HEK293 (cell line): Measurements from ENCODE around the gene C3orf52.

Source experiments
- CTCF ChIA-PET: fragments of 350-600 bp; formaldehyde crosslinking; extraction: SDS; loops from one replicate; lab custom pipeline; 2021; ENCODE audit warnings: antibody characterized with exemption; lab: Yijun Ruan, JAX
- POLR2A ChIA-PET: fragments of 300-600 bp; formaldehyde crosslinking; extraction: SDS; loops from one replicate; lab custom pipeline; 2020; ENCODE audit warnings: antibody characterized with exemption, inconsistent platforms; lab: Yijun Ruan, JAX
- H3K27ac ChIP-seq: fragments of 200-500 bp; sonication (Bioruptor generic); 2 replicates; pipeline ENCODE4 v1.5.1; 2014; ENCODE audit warnings: low read depth, low read length, control low read depth, inconsistent platforms; ENCODE audit errors: extremely low read depth
- H3K36me3 ChIP-seq, 2 experiments: fragments of 200-500 bp in 1 of 2; sonication (Bioruptor generic) in 1 of 2; 1 replicate in 1 of 2; 2 replicates in 1 of 2; pipeline ENCODE4 v1.5.1; 2014 to 2017; ENCODE audit warnings: inconsistent platforms in 2 of 2, low read length in 2 of 2; ENCODE audit not compliant: control insufficient read depth in 2 of 2, insufficient read depth in 1 of 2
- H3K4me1 ChIP-seq: fragments of 200-500 bp; sonication (Bioruptor generic); 2 replicates; pipeline ENCODE4 v1.5.1; 2014; ENCODE audit warnings: mild to moderate bottlenecking, low read length, inconsistent platforms; ENCODE audit not compliant: control insufficient read depth, insufficient read depth
- H3K4me3 ChIP-seq: 2 replicates; pipeline ENCODE4 v1.5.1; 2011; ENCODE audit warnings: low read depth, mild to moderate bottlenecking, control low read depth, low read length, moderate library complexity
- H3K9me3 ChIP-seq: fragments of 200-500 bp; sonication (Bioruptor generic); 2 replicates; pipeline ENCODE4 v1.5.1; 2014; ENCODE audit warnings: low read depth, low read length, inconsistent platforms; ENCODE audit not compliant: control insufficient read depth, insufficient read depth
- GLIS1 ChIP-seq: fragments of 450-650 bp; formaldehyde crosslinking; IDR thresholded peaks from 2 replicates; pipeline ENCODE4 v1.5.1; 2016; ENCODE audit warnings: missing biosample characterization, missing genetic modification characterization
- HOXA7 ChIP-seq: sonication (generic); formaldehyde crosslinking; IDR thresholded peaks from 2 replicates; pipeline ENCODE4 v1.8.1; 2022; ENCODE audit warnings: missing genetic modification reagents, borderline replicate concordance
- HOXC10 ChIP-seq: sonication (generic); formaldehyde crosslinking; IDR thresholded peaks from 2 replicates; pipeline ENCODE4 v1.8.1; 2023; ENCODE audit warnings: mild to moderate bottlenecking, missing genetic modification reagents
- HOXD13 ChIP-seq: sonication (generic); formaldehyde crosslinking; IDR thresholded peaks from 2 replicates; pipeline ENCODE4 v1.8.0; 2022; ENCODE audit warnings: missing genetic modification reagents, borderline replicate concordance
- TCF7L2 ChIP-seq: IDR thresholded peaks from 2 replicates; pipeline ENCODE4 v1.6.1; 2011; ENCODE audit warnings: low read depth, mild to moderate bottlenecking, inconsistent platforms, low read length, moderate library complexity, borderline replicate concordance
- YY2 ChIP-seq: fragments of 450-650 bp; formaldehyde crosslinking; IDR thresholded peaks from 2 replicates; pipeline ENCODE4 v1.5.1; 2016; ENCODE audit warnings: missing biosample characterization, missing genetic modification characterization
- ZBTB7A ChIP-seq: fragments of 450-650 bp; formaldehyde crosslinking; IDR thresholded peaks from 2 replicates; pipeline ENCODE4 v1.5.1; 2016; ENCODE audit warnings: low read depth, missing biosample characterization, missing genetic modification characterization
- ZNF114 ChIP-seq: fragments of 450-650 bp; formaldehyde crosslinking; IDR thresholded peaks from 2 replicates; pipeline ENCODE4 v1.5.0; 2017; ENCODE audit warnings: missing biosample characterization, missing genetic modification characterization
- ZNF169 ChIP-seq: fragments of 450-650 bp; formaldehyde crosslinking; IDR thresholded peaks from 2 replicates; pipeline ENCODE4 v1.5.1; 2016; ENCODE audit warnings: missing biosample characterization, missing genetic modification characterization
- ZNF211 ChIP-seq: fragments of 450-650 bp; formaldehyde crosslinking; IDR thresholded peaks from 2 replicates; pipeline ENCODE4 v1.5.1; 2016; ENCODE audit warnings: low read depth, missing biosample characterization, missing genetic modification characterization
- ZNF350 ChIP-seq: fragments of 450-650 bp; formaldehyde crosslinking; IDR thresholded peaks from 2 replicates; pipeline ENCODE4 v1.5.0; 2017; ENCODE audit warnings: missing biosample characterization, mild to moderate bottlenecking, missing genetic modification characterization
- ZNF423 ChIP-seq: fragments of 450-650 bp; formaldehyde crosslinking; IDR thresholded peaks from 2 replicates; pipeline ENCODE4 v1.5.1; 2016; ENCODE audit warnings: missing biosample characterization, missing genetic modification characterization
- ZNF433 ChIP-seq: fragments of 450-650 bp; formaldehyde crosslinking; IDR thresholded peaks from 2 replicates; pipeline ENCODE4 v1.5.1; 2016; ENCODE audit warnings: missing biosample characterization, missing genetic modification characterization, low read depth
- ZNF510 ChIP-seq: fragments of 450-650 bp; formaldehyde crosslinking; IDR thresholded peaks from 2 replicates; pipeline ENCODE4 v1.5.1; 2018; ENCODE audit warnings: mild to moderate bottlenecking, missing genetic modification characterization, missing biosample characterization; ENCODE audit not compliant: insufficient replicate concordance
- ZSCAN30 ChIP-seq: fragments of 450-650 bp; IDR thresholded peaks from 2 replicates; pipeline ENCODE4 v1.5.1; 2018; ENCODE audit warnings: missing biosample characterization, mild to moderate bottlenecking, missing genetic modification characterization, moderate library complexity
- ZXDB ChIP-seq: fragments of 450-650 bp; formaldehyde crosslinking; IDR thresholded peaks from 2 replicates; pipeline ENCODE4 v1.5.1; 2016; ENCODE audit warnings: missing biosample characterization, missing genetic modification characterization
- TF ChIP-seq, protein P1 (sequence below): fragments of 450-650 bp; formaldehyde crosslinking; IDR thresholded peaks from 2 replicates; pipeline ENCODE4 v1.5.1; 2016; ENCODE audit warnings: missing biosample characterization, missing genetic modification characterization, borderline replicate concordance
- TF ChIP-seq, protein P2 (sequence below): fragments of 450-650 bp; formaldehyde crosslinking; IDR thresholded peaks from 2 replicates; pipeline ENCODE4 v1.5.0; 2017; ENCODE audit warnings: missing biosample characterization, missing genetic modification characterization, borderline replicate concordance
- TF ChIP-seq, protein P3 (sequence below): fragments of 450-650 bp; formaldehyde crosslinking; IDR thresholded peaks from 2 replicates; pipeline ENCODE4 v1.5.1; 2016; ENCODE audit warnings: missing biosample characterization, missing genetic modification characterization
- TF ChIP-seq, protein P4 (sequence below): sonication (generic); formaldehyde crosslinking; IDR thresholded peaks from 2 replicates; pipeline ENCODE4 v1.8.1; 2022; ENCODE audit warnings: mild to moderate bottlenecking, moderate library complexity, missing genetic modification reagents
- TF ChIP-seq, protein P5 (sequence below): fragments of 450-650 bp; formaldehyde crosslinking; IDR thresholded peaks from 2 replicates; pipeline ENCODE4 v1.5.1; 2016; ENCODE audit warnings: missing biosample characterization, missing genetic modification characterization

The C3orf52 gene

DNA sequence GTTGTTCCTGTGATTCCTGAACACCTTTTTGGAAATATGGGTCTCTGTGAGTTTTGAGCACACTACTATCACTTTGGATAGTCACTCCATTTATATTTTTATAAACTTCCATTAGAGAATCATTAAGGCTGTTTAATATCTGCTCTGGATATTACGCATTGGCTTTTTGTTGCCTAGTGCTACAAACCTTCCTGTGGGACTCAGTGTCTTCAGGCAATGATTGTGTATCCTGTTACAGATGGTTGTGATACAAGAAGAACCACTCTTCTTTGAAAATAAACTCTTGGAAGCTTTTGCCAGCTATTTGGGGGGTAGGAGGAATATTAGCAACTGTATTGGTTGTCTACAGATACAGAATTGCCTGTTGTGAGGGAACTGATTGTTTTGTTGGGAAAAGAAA lies 31.2 kb downstream of the C3orf52 start (continued):
- TF ChIP-seq, protein P1, sequence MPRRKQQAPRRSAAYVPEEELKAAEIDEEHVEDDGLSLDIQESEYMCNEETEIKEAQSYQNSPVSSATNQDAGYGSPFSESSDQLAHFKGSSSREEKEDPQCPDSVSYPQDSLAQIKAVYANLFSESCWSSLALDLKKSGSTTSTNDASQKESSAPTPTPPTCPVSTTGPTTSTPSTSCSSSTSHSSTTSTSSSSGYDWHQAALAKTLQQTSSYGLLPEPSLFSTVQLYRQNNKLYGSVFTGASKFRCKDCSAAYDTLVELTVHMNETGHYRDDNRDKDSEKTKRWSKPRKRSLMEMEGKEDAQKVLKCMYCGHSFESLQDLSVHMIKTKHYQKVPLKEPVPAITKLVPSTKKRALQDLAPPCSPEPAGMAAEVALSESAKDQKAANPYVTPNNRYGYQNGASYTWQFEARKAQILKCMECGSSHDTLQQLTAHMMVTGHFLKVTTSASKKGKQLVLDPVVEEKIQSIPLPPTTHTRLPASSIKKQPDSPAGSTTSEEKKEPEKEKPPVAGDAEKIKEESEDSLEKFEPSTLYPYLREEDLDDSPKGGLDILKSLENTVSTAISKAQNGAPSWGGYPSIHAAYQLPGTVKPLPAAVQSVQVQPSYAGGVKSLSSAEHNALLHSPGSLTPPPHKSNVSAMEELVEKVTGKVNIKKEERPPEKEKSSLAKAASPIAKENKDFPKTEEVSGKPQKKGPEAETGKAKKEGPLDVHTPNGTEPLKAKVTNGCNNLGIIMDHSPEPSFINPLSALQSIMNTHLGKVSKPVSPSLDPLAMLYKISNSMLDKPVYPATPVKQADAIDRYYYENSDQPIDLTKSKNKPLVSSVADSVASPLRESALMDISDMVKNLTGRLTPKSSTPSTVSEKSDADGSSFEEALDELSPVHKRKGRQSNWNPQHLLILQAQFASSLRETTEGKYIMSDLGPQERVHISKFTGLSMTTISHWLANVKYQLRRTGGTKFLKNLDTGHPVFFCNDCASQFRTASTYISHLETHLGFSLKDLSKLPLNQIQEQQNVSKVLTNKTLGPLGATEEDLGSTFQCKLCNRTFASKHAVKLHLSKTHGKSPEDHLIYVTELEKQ (tag by site-specific recombination): no peak
- TF ChIP-seq ZNF510 (tag by site-specific recombination): no peak
- TF ChIP-seq ZNF350 (tag by site-specific recombination): no peak
- TF ChIP-seq, protein P2, sequence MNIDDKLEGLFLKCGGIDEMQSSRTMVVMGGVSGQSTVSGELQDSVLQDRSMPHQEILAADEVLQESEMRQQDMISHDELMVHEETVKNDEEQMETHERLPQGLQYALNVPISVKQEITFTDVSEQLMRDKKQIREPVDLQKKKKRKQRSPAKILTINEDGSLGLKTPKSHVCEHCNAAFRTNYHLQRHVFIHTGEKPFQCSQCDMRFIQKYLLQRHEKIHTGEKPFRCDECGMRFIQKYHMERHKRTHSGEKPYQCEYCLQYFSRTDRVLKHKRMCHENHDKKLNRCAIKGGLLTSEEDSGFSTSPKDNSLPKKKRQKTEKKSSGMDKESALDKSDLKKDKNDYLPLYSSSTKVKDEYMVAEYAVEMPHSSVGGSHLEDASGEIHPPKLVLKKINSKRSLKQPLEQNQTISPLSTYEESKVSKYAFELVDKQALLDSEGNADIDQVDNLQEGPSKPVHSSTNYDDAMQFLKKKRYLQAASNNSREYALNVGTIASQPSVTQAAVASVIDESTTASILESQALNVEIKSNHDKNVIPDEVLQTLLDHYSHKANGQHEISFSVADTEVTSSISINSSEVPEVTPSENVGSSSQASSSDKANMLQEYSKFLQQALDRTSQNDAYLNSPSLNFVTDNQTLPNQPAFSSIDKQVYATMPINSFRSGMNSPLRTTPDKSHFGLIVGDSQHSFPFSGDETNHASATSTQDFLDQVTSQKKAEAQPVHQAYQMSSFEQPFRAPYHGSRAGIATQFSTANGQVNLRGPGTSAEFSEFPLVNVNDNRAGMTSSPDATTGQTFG (tag by site-specific recombination): no peak
- TF ChIP-seq ZNF423 (tag by site-specific recombination): no peak
- no peak for TF ChIP-seq ZNF169 (tag by site-specific recombination)

DNA sequence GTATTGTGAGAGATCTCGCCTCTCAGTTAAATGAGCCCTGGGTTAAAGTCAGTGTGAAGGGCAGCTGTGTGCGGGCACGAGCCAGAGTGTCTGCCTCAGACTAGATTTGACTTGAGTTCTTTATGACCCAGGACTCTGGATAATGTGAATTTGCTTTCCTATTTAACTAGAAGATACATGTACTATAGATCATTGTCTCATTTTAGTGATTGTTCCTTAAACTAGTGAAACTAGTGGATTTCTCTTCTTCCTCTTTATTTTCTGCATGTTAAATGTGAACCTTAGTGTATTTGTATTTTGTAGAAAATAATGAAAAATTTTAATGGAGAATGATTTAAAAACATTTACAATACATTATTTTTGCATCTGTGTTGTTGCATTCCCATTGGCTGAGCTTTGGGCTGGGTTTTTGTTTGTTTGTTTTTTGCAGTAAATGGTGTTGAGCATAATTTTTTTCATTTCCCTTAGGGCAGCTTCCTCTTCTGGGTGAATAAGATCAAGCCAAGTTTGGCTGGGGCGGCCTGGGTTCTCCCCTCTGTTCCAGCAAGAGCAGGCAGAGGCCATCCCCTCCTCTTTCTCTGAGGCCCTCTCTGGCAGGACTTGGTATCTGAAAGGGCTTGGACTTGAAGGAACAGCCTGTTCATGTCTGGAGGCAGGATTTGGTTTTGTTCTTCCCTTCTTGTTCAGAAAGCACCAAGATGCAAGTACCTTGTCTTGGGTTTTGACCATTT lies 31.8 kb downstream of the C3orf52 start:
- POLR2A ChIA-PET: no interaction called here
- no peak overlapping the region for H3K27ac ChIP-seq

DNA sequence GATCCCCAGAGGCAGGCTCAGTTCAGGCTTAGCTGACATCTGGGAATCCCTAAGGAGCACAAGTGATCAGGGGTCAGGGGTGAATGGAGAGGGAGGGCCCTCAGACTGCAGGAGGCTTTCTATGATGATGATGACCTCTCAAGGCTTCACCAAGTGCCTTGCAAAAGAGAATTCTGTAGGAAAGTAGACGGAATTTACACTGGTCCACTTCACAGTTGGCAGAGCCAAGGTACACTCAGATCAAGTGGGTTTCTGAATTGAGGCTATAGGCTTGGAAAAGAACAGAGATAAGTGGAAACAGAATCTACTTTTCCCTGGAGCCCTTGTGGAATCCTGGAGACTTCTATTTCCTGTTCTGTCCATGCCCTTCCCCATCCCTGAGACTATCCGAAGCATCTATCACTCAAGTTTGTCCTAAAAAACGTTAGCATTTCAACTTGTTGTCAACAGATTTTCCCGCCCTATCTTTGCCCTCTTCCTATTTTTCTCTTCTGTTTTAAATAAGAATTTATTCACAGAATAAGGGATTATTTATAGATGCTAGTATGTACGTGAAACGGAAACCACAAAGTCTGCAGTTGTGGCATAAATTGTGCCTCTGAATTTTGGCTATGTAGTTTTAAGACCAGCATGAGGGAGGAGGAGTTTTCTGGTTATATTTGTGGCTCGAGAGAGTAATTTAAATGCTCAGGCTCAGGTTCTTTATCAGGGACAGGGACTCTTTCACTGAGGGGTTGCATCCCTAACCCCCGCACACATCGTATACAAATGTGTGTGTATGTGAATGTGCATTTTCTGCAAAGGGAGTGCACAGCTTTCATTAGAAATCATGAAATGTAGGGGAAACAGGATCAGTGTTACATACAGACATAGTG lies 34.0 kb downstream of the C3orf52 start:
- Histone ChIP-seq H3K4me1 (no peaks in the 10 kb centered on the region), H3K4me3 (no peak overlapping the region), H3K9me3 (no peaks in the 10 kb centered on the region), H3K27ac (no peak overlapping the region), H3K36me3 (peaks cover 0 to 43% of the 10 kb centered on the region in 2 experiments; a peak in 1 of 3 replicates)
- CTCF ChIA-PET: interaction anchor here (0.5 to 0.6 kb wide), 2 partner anchors 17 to 411 kb away, joined by 3 to 4 read pairs; no protein-coding TSS in a partner anchor
- POLR2A ChIA-PET: no interaction called here
- TF ChIP-seq ZXDB (no peak), ZSCAN30 (tag by site-specific recombination) (no peak), ZBTB7A (tag by site-specific recombination) (no peak), HOXA7 (CRISPR knock-in tag) (no peak), TCF7L2 (no peak), ZNF114 (tag by site-specific recombination) (no peak)
- TF ChIP-seq, protein P3, sequence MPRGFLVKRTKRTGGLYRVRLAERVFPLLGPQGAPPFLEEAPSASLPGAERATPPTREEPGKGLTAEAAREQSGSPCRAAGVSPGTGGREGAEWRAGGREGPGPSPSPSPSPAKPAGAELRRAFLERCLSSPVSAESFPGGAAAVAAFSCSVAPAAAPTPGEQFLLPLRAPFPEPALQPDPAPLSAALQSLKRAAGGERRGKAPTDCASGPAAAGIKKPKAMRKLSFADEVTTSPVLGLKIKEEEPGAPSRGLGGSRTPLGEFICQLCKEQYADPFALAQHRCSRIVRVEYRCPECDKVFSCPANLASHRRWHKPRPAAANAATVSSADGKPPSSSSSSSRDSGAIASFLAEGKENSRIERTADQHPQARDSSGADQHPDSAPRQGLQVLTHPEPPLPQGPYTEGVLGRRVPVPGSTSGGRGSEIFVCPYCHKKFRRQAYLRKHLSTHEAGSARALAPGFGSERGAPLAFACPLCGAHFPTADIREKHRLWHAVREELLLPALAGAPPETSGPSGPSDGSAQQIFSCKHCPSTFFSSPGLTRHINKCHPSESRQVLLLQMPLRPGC (tag by site-specific recombination): no peak
- TF ChIP-seq, protein P4, sequence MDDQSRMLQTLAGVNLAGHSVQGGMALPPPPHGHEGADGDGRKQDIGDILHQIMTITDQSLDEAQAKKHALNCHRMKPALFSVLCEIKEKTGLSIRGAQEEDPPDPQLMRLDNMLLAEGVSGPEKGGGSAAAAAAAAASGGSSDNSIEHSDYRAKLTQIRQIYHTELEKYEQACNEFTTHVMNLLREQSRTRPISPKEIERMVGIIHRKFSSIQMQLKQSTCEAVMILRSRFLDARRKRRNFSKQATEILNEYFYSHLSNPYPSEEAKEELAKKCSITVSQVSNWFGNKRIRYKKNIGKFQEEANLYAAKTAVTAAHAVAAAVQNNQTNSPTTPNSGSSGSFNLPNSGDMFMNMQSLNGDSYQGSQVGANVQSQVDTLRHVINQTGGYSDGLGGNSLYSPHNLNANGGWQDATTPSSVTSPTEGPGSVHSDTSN (CRISPR knock-in tag): no peak
- TF ChIP-seq, protein P5, sequence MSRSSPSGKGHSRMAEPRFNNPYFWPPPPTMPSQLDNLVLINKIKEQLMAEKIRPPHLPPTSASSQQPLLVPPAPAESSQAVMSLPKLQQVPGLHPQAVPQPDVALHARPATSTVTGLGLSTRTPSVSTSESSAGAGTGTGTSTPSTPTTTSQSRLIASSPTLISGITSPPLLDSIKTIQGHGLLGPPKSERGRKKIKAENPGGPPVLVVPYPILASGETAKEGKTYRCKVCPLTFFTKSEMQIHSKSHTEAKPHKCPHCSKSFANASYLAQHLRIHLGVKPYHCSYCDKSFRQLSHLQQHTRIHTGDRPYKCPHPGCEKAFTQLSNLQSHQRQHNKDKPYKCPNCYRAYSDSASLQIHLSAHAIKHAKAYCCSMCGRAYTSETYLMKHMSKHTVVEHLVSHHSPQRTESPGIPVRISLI (tag by site-specific recombination): no peak

More for the DNA sequence above, 31.8 kb downstream of the C3orf52 start:
- CTCF ChIA-PET: interaction anchor here (0.5 kb wide), 1 partner anchor 208 kb away, joined by 3 read pairs; no protein-coding TSS in a partner anchor
- Histone ChIP-seq H3K4me3 (no peak overlapping the region), H3K4me1 (no peaks in the 10 kb centered on the region), H3K36me3 (peaks cover 0 to 56% of the 10 kb centered on the region in 2 experiments; a peak in 1 of 3 replicates), H3K9me3 (no peaks in the 10 kb centered on the region)
- TF ChIP-seq YY2 (tag by site-specific recombination) (no peak), HOXD13 (CRISPR knock-in tag) (no peak), HOXC10 (CRISPR knock-in tag) (no peak), ZNF433 (tag by site-specific recombination) (no peak), GLIS1 (tag by site-specific recombination) (no peak), ZNF211 (no peak)
